Hepatic stellate cell (primary cell): ENCODE data around the gene SP5.
"Not testable (repeated sequence)": the region's sequence is repeated elsewhere in the genome, so short reads cannot be mapped to it uniquely, and the experiment has no call there.

Experiments
- DNase-seq: peaks from one replicate; pipeline ENCODE4 v3.0.0; 2011; ENCODE audit warnings: low spot score

SP5 gene

GRCh38 chr2:170739048-170739447, 23.9 kb downstream of the SP5 start:
- peak; percentile 59 for DNase-seq

GRCh38 chr2:170739507-170740046, 24.4 kb downstream of the SP5 start:
- no peak for DNase-seq

GRCh38 chr2:170740660-170741059, 25.5 kb downstream of the SP5 start:
- DNase-seq, result no peak

- DNase-seq, result no peak
These were observed 26.9 kb downstream of the SP5 start for GRCh38 chr2:170742000-170742399.

GRCh38 chr2:170742896-170743529, 27.9 kb downstream of the SP5 start:
- DNase-seq, result no peak

- no peak for DNase-seq
These were observed 28.5 kb downstream of the SP5 start for GRCh38 chr2:170743530-170744239.

GRCh38 chr2:170744248-170745002, 29.3 kb downstream of the SP5 start:
- DNase-seq, result no peak

- DNase-seq, result no peak
These were observed 30.2 kb downstream of the SP5 start for GRCh38 chr2:170745305-170745704.

- DNase-seq, result peak; percentile 8
These were observed 32.8 kb downstream of the SP5 start for GRCh38 chr2:170747921-170748320.

GRCh38 chr2:170751555-170751954, 36.4 kb downstream of the SP5 start:
- not testable (repeated sequence) for DNase-seq

- DNase-seq, result no peak
These were observed 46.4 kb downstream of the SP5 start for GRCh38 chr2:170761572-170761971.

- no peak for DNase-seq
These were observed 47.6 kb downstream of the SP5 start for GRCh38 chr2:170762760-170763159.

GRCh38 chr2:170763232-170763631, 48.1 kb downstream of the SP5 start:
- no peak for DNase-seq

- DNase-seq, result no peak
These were observed 49.7 kb downstream of the SP5 start for GRCh38 chr2:170764880-170765261.

GRCh38 chr2:170766693-170767092, 51.6 kb downstream of the SP5 start:
- DNase-seq, result no peak
